Measurements from ENCODE around the gene CRY1.
"Not testable (repeated sequence)": the region's sequence is repeated elsewhere in the genome, so short reads cannot be mapped to it uniquely, and the experiment has no call there.

The CRY1 gene

GRCh38 chr12:107058190-107058589 is 35.2 kb downstream of the CRY1 start:
- no peak for DNase-seq

- DNase-seq: no peak
Observed at GRCh38 chr12:107057071-107057834, 36.1 kb downstream of the CRY1 start.

- no peak for DNase-seq
Observed at GRCh38 chr12:107053709-107054108, 39.6 kb downstream of the CRY1 start.

- no peak for DNase-seq
Observed at GRCh38 chr12:107045186-107045585, 48.2 kb downstream of the CRY1 start.

- no peak for DNase-seq
Observed at GRCh38 chr12:107042801-107043200, 50.5 kb downstream of the CRY1 start.

GRCh38 chr12:107035733-107036132 is 57.6 kb downstream of the CRY1 start:
- DNase-seq: no peak

GRCh38 chr12:107033758-107034739 is 59.3 kb downstream of the CRY1 start:
- no peak for DNase-seq

- DNase-seq: peak in 1 of 2 donors; percentile 20
Observed at GRCh38 chr12:107032266-107032665, 61.1 kb downstream of the CRY1 start.

- no peak for DNase-seq
Observed at GRCh38 chr12:107031061-107031460, 62.3 kb downstream of the CRY1 start.

GRCh38 chr12:107029081-107029480 is 64.3 kb downstream of the CRY1 start:
- DNase-seq: no peak

- DNase-seq: peak; percentile 49 to 91
Observed at GRCh38 chr12:107027636-107028053, 65.7 kb downstream of the CRY1 start.

GRCh38 chr12:107026806-107027635 is 66.3 kb downstream of the CRY1 start:
- peak in 1 of 2 donors; percentile 11 for DNase-seq

GRCh38 chr12:107026356-107026755 is 67.0 kb downstream of the CRY1 start:
- DNase-seq: not testable (repeated sequence)

- no peak for DNase-seq
Observed at GRCh38 chr12:107025671-107026070, 67.7 kb downstream of the CRY1 start.

- no peak for DNase-seq
Observed at GRCh38 chr12:107019546-107019945, 73.8 kb downstream of the CRY1 start.

GRCh38 chr12:107017042-107017441 is 76.3 kb downstream of the CRY1 start:
- DNase-seq: no peak

GRCh38 chr12:107014055-107014454 is 79.3 kb downstream of the CRY1 start:
- DNase-seq: peak in 1 of 2 donors; percentile 57

- DNase-seq: no peak
Observed at GRCh38 chr12:107012736-107013425, 80.5 kb downstream of the CRY1 start.

GRCh38 chr12:107011519-107011918 is 81.8 kb downstream of the CRY1 start:
- DNase-seq: no peak

- no peak for DNase-seq
Observed at GRCh38 chr12:107007411-107007810, 85.9 kb downstream of the CRY1 start.

- DNase-seq: not testable (repeated sequence)
Observed at GRCh38 chr12:107002665-107003064, 90.7 kb downstream of the CRY1 start.

- DNase-seq: no peak
Observed at GRCh38 chr12:106999446-106999845, 93.9 kb downstream of the CRY1 start.

Data from CD4-positive, alpha-beta T cell treated with Interleukin-4 for 1 hour (primary cell).